Left lung (tissue), 10 donors: ENCODE data around the gene NRG3. TPM values are rescaled to one million over a fixed set of nuclear protein-coding genes. Genes with fewer than 3 reads are reported as not detected.

Experiments used
- ATAC-seq: fragments of 200-7000 bp; cut with Tn5 transposase; one replicate; pipeline ENCODE4 v1.9.1; 2020; ENCODE audit warnings: moderate library complexity
- DNase-seq, 4 donors: peaks; one replicate each; pipeline ENCODE4 v3.0.0-alpha.2; 2013 to 2020
- H3K27ac ChIP-seq, 2 donors: fragments of 200-600 bp; sonication (generic) in 1 of 2; one replicate each; pipeline versions ENCODE4 v1.5.0 to v1.8.0; 2020 to 2021
- H3K27me3 ChIP-seq, 2 donors: fragments of 200-600 bp; sonication (generic) in 1 of 2; one replicate each; pipeline versions ENCODE4 v1.5.0 to v1.8.0; 2020 to 2021
- H3K36me3 ChIP-seq, 2 donors: fragments of 200-600 bp; sonication (generic) in 1 of 2; one replicate each; pipeline versions ENCODE4 v1.5.0 to v1.8.0; 2020 to 2021
- H3K4me1 ChIP-seq, 2 donors: fragments of 200-600 bp; one replicate each; pipeline ENCODE4 v1.8.0; 2021
- H3K4me3 ChIP-seq, 2 donors: fragments of 200-600 bp; sonication (generic) in 1 of 2; one replicate each; pipeline versions ENCODE4 v1.5.0 to v1.8.0; 2020 to 2021; ENCODE audit warnings: mild to moderate bottlenecking in 1 of 2
- H3K9me3 ChIP-seq, 2 donors: fragments of 200-600 bp; sonication (generic) in 1 of 2; one replicate each; pipeline versions ENCODE4 v1.5.0 to v1.8.0; 2020 to 2021
- CTCF ChIP-seq, 2 donors: fragments of 200-600 bp; sonication (generic) in 1 of 2; IDR thresholded peaks; one replicate each; pipeline versions ENCODE4 v1.5.0 to v1.8.0; 2021; ENCODE audit warnings: antibody characterized with exemption in 2 of 2
- intact Hi-C, 2 donors: fragments of 100-400 bp; cut with DNase I; formaldehyde crosslinking; loops; one replicate each; pipeline versions ENCODE4 v1.11.2 to v1.14.2; 2022
- polyA plus RNA-seq, 6 donors: library from polyadenylated mRNA; unstranded; fragments of 120-200 nt; gene quantifications; one replicate each; pipeline ENCODE4 v1.2.1, GENCODE V29; 2013; ENCODE audit not compliant: insufficient read length in 6 of 6
- total RNA-seq, 2 donors: library from RNA; stranded (reverse); fragmentation: NEBNext Ultra II Directional; extraction: Animal tissue kit (Norgen Biotek cat#: 25700); gene quantifications; one replicate each; pipeline ENCODE4 v1.2.1, GENCODE V29; 2021
- donor health status: DM: no; HTN: yes; CAD: no.
- donor health status: DM: no; HTN: no; CAD: no.

Gene NRG3
- total and polyA plus RNA-seq, 8 donors: 1.0 to 1.7 (median 1.1) TPM

DNA sequence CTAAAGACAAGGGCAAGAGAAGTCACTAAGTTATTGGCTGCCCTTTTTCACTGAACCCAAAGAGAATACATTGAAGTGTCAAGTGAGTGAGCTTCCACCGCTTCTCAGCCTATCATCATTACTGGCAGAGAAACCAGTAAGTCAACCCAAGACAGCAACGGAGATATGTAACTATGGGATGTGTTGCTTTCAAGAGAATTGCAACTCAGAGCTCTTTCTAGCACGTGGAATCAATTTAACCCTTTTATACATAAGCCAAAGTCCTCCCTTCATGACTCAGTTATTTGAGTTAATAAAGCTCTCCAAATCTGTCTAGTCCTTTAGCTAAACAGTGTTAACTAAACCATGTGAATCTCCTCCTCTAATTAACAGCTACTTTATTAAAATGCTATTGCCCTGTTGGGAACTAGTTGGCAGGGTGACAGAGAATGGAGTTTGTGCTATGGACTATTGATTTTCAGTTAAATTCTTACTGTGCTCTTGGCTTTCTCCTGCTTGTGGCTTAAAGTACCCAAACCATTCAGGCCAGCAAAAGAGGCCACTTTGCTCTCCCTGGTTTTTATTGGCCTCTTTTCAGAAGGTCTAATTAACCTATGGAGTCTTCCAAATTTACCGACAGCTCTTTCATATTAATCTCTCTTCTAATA lies 287.7 kb downstream of the NRG3 start:
- Histone ChIP-seq H3K9me3 (no peaks in the 10 kb centered on the region), H3K36me3 (no peaks in the 10 kb centered on the region), H3K4me1 (no peaks in the 10 kb centered on the region), H3K27ac (no peak overlapping the region), H3K4me3 (no peak overlapping the region), H3K27me3 (no peaks in the 10 kb centered on the region)
- no peak for DNase-seq
- intact Hi-C loops: no loop called here
- ATAC-seq: no peak
- no peak for TF ChIP-seq CTCF (IDR thresholded peaks at IDR 0.05)

DNA sequence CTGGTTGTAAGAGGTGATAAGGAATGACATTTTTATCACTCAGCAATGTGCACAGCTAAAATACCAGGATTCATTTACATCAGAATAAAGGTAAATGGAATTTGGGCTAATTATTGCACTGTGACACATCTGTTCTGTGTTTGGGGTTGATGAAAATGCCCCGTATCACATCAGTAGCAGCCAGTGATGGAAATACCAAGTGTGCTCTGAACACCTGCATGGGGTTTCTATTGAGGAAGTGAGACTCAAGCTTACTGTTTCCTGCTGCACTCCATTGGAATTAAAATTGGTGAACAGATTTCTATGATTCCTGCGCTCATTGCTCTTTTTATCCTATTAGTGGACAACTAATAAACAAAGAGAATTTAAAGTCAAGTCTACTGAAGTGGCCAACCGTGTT lies 296.9 kb downstream of the NRG3 start:
- intact Hi-C loops: no loop called here
- Histone ChIP-seq H3K36me3 (no peaks in the 10 kb centered on the region), H3K4me1 (no peaks in the 10 kb centered on the region), H3K27me3 (no peaks in the 10 kb centered on the region), H3K27ac (no peak overlapping the region), H3K9me3 (peaks cover 0 to 2% of the 10 kb centered on the region in 2 donors), H3K4me3 (no peak overlapping the region)
- DNase-seq (no peak), ATAC-seq (no peak)
- TF ChIP-seq CTCF (IDR thresholded peaks at IDR 0.05): no peak

GRCh38 chr10:82176587-82176986 lies 301.6 kb downstream of the NRG3 start:
- ATAC-seq (no peak), DNase-seq (no peak)
- H3K27me3 ChIP-seq: no peaks in the 10 kb centered on the region
- TF ChIP-seq CTCF (IDR thresholded peaks at IDR 0.05): no peak
- no peak overlapping the region for H3K27ac ChIP-seq
- no peaks in the 10 kb centered on the region for H3K36me3 ChIP-seq
- intact Hi-C loops: no loop called here
- H3K4me1 ChIP-seq: no peaks in the 10 kb centered on the region
- no peak overlapping the region for H3K4me3 ChIP-seq
- no peaks in the 10 kb centered on the region for H3K9me3 ChIP-seq

GRCh38 chr10:82190432-82191260 lies 315.7 kb downstream of the NRG3 start:
- intact Hi-C loops: no loop called here
- no peaks in the 10 kb centered on the region for H3K36me3 ChIP-seq
- TF ChIP-seq CTCF (IDR thresholded peaks at IDR 0.05): no peak
- H3K27ac ChIP-seq: no peak overlapping the region
- DNase-seq (no peak), ATAC-seq (no peak)
- peaks cover 0 to 10% of the 10 kb centered on the region in 2 donors for H3K9me3 ChIP-seq
- H3K27me3 ChIP-seq: no peaks in the 10 kb centered on the region
- no peak overlapping the region for H3K4me3 ChIP-seq
- no peaks in the 10 kb centered on the region for H3K4me1 ChIP-seq

DNA sequence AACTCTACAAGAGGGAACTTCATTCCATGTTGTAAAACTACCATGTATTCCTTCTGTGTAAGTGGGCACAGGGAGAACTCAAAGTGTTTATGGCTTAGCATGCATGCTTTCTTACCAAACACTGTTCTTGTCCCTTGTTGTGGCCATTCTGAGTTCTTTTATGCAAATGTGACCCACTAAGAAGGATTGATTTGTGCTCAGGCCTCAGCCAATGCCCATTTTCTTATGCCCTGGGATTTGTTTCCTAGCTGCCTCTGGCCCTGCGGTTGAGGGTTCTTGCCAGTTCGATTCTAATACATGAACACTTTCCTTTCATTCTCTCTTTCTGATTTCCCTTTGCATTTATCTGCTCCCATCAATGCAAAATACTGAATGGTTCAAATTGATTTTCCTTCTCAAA lies 316.7 kb downstream of the NRG3 start:
- H3K4me1 ChIP-seq: no peaks in the 10 kb centered on the region
- ATAC-seq (no peak), DNase-seq (no peak)
- H3K27me3 ChIP-seq: no peaks in the 10 kb centered on the region
- intact Hi-C loops: no loop called here
- no peak overlapping the region for H3K4me3 ChIP-seq
- no peak for TF ChIP-seq CTCF (IDR thresholded peaks at IDR 0.05)
- H3K27ac ChIP-seq: no peak overlapping the region
- H3K9me3 ChIP-seq: peaks cover 0 to 10% of the 10 kb centered on the region in 2 donors
- H3K36me3 ChIP-seq: no peaks in the 10 kb centered on the region
